HK-2 (cell line): ENCODE data around the gene KMT5B.

Experiments
- DNase-seq: peaks from one replicate; pipeline ENCODE4 v3.0.0-alpha.2; 2018; ENCODE audit not compliant: unreplicated experiment

Gene KMT5B

DNA sequence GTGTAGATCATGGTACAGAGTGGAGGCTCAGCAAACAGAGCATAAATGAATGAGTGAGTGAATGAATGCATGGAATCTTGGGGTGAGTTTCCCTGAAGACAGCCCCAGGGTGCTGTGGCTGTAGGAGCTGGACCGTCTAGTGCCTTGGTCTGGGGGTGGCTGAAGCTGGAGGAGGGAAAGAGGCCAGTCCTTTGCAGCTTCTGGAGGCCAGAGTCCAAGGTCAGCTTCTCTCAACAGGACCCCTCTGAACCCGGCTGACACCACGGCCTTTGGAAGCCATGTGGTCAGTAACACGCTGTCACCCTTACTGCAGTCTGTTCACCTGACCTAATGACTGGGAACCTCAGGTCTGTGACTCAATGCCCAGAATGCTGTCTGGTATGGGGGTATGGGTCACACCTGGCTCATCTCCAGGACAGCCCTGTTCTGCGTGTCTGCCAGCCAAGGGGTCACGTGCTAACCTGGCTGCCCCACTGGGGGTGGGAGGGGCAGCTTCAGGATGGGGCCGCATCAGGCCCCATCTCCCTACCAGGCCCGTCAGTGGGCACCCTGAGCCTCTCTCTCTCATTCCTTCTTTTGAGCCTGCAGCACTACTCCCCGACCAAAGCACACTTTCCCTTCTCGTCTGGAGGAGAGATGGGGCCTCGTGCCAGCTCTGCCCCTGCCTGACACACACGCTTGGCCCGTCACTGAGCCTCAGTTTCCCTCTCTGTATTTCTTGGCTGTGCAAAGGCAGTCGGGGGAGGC lies 67.8 kb downstream of the KMT5B start:
- DNase-seq = peak; percentile 59

DNA sequence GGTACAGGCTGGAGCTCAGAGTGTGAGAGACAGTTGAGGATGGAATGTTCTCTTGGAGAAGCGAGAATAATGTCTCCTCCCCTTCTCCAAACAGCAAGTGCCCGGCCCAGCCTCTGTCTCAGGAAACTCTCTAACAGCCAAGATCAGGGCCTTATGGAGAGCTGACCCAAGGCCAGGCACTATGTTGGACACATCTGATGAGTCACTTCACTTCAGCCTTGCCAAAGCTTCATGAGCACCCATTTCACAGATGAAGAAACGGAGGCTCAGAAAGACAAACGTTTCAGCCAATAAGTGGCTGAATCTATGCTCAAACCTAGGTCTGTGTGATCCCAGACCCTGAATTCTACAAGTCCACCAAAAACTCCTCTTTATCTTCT lies 69.8 kb downstream of the KMT5B start:
- no peak for DNase-seq

DNA sequence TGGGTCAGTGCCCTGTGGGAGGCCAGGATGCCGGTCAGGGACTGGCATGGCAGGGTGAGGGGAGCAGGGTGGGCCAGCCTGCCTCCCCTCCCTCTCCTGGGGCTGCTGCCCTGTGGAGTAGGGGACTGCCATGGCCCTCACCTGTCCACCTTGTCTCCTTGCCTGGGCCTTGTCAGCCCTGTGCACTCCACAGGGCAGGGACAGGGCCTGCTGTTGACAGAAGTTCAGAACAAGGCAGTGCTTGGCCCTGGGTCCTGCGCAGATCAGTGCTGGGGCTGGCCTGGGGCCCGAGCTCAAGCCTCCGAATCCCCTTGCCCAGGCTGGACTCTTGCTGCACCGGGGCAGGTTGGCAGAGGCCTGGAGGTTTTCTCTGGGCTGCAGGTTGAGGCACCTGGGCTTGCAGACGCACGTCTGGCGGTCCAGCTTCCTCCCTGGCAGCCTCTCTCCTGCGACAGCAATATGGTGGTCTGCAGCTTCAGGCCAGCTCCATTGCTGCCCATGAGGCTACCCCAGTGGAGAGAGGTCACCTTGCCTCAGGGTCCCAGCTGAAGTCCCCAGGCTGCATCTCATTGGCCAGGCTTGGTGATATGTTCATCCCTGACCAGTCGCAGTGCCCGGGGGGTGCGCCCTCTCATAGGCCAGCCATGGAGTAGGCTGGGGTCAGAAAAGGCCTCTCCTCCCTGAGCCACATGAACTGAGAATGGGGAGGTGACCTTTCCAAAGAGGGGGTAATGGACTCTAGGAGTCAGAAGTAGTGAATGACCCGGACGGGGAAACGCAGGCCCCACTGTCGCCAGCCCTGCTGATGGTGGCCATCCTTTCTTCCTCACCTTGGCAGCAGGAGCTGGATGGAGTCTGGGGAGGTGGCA lies 70.4 kb downstream of the KMT5B start:
- no peak for DNase-seq

DNA sequence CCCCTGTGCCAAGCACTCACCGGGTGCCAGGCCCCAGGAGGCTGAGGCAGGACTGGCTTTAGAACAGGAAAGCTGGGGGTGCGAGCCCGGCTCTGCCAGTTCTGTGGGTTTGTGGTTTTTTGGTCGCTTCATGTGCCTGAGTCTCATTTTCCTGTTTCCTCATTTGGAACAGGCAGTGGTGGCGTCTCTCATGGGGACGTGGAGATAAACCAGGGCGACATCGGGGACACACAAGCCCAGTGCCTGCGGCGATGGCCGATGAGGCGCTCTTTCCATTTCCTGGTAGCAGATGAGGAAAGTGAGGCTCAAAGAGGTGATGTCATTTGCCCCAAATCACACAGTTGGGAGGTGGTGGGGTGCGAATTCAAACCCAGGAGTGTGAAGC lies 71.1 kb downstream of the KMT5B start:
- DNase-seq = no peak

DNA sequence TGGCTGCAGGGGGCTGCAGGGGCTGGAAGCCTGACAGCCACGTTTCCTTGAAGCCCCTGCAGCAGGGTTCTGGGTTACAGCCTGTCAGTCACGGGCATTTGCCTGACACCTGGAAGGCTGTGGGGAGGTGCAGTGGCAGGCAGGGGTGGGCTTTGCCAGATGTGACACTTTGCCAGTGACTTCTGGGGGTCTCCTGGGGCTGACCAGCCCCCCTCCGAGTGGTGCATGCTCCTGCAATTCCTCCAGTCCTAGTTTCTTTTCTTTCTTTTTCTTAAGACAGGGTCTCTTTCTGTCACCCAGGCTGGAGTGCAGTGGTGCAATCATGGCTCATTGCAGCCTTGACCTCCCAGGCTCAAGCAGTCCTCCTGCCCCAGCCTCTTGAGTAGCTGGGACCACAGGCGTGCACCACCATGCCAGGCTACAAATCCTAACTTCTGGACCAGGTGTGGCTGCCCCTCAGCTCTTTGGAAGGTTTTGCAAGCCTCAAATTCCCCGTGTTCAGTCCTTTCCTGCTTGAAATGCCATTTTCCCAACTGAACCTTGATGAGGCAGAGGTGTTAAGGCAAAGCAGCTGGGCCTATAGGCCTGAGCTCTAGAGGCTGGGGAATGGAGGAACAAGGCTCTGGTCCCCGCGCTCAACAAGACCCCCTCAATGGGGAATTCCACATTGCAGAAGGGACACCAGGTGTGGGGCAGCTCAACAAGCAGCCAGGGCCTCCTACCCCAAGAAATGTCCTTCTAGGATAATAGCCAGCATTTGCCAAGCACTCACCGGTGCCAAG lies 71.7 kb downstream of the KMT5B start:
- DNase-seq = no peak

DNA sequence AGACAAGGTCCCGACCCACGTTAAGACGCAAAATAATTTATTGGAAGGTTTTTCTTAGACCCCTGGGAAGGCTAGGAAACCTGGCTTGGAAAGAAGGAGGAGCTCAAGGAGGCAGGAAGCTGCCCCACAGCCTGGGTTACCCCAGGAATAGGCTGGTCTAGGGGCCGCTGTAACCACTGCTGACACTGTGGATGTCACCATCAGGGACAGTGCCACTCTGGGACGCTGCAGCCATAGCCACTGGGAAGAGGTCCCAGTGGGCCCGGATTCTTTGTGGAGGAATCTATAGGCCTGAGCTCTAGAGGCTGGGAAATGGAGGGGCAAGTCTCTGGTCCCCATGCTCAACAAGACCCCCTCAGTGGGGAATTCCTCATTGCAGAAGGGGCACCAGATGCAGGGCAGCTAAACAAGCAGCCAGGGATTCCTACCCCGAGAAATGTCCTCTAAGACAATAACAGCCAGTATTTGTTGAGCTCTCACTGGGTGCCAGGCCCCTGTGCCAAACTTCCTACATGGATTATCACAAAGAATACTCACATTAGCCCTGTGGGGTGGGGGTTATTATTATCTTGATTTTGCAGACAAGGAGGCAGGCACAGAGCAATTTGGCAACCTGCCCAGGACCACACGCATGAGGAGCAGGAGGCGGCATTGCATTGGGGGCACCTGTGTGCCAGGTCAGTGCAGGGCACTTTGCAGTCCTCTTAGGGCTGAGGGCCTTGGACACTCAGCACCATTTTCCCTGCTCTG lies 72.4 kb downstream of the KMT5B start:
- DNase-seq = no peak

DNA sequence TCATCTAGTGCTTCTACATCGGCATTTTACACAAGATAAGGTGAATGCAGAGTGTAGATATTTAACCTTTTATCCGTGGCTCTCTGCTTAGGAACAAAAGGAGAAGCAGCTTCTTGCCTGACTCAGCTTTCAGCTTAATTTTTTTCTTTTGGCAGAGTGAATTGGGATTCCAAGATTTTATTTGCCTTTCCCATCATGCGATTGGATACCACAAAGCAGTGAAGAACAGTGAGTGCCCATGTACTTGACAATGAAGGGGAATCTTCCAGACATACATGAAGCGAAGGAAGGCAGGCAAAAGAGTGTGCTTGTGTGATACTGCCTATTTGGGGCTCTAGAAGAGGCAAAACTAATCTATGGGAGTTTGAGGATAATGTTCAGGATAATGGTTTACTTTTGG lies 74.9 kb downstream of the KMT5B start:
- no peak for DNase-seq

DNA sequence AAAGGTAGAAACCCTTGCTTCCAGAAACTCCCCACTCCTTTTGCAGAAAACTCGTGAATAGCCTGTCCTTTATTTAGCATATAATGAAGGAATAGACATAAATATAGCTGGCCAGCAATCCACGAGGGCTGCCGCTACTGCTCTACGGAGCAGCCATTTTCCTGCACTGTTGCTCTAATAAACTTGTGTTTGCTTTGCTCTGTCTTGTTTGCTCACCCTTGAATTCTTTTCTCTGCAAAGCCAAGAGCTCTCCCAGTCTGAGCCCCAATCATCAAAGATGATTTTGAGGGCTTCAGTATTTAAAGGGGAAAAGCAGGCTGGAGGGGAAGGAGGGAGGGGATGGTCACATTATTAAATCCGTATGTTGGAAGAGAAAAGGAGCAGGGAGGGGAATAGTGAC lies 75.3 kb downstream of the KMT5B start:
- DNase-seq = no peak

DNA sequence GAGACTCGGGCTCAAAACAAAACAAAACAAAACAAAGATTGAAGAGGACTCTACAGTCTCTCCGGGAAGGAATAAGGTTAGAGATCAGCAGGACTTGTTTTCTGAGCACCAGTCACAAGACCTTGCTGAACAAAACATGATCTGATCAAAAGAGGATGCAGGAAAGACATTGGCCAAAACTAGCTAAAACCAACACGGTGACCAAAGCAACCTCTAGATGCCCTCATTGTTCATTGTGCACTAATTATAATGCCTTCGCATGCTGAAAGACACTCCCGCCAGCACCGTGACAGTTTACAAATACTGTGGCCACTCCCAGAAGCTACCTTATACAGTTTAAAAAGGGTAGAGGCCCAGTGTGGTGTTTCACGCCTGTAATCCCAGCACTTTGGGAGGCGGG lies 76.2 kb downstream of the KMT5B start:
- no peak for DNase-seq

DNA sequence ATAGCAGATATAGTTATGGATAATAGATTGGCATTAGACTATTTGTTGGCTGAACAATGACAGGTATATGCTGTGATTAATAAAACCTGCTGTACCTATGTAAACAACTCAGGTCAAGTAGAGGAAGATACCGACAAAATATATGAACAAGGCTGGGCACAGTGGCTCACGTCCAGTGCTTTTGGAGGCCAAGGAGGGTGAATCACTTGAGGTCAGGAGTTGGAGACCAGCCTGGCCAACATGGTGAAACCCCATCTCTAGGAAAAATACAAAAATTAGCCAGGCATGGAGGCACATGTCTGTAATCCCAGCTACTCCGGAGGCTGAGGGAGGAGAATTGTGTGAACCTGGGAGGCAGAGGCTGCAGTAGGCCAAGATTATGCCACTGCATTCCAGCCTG lies 77.9 kb downstream of the KMT5B start:
- DNase-seq = no peak

DNA sequence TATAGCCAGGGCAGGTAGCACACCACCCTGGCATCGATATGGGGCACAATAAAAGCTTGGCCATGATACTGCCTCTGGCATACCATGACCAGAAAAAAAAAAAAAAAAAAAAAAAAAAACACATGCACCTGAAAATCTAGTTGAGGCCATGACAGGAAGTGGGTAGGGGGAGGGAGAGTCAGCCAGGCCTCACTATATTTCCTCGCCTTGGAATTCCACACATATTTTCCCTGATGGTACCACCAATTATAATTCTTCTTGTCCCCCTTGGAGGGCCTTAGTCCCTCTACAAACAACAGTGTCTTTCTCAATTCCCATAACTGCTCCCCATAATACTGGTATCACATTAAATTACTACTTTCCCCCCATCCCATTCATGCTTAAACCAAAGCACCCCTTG lies 79.3 kb downstream of the KMT5B start:
- no peak for DNase-seq

DNA sequence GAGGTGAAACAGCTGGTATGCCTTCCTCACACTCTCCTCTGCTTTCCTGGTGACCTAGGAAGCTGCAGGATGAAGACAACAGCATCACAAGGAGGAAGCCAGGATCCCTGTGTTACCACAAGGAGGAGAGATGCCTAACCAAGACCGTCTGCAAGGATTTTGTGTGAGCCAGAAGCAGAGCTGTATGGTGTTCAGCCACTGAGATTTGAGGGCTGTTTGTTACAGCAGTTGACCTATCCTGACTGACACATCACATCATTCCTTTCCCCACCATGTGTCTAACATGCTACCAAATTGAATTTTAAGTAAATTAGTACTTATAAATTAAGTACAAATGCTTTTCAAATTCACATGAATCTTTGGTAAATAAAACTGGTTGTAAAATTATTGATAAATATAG lies 83.0 kb downstream of the KMT5B start:
- DNase-seq = no peak

DNA sequence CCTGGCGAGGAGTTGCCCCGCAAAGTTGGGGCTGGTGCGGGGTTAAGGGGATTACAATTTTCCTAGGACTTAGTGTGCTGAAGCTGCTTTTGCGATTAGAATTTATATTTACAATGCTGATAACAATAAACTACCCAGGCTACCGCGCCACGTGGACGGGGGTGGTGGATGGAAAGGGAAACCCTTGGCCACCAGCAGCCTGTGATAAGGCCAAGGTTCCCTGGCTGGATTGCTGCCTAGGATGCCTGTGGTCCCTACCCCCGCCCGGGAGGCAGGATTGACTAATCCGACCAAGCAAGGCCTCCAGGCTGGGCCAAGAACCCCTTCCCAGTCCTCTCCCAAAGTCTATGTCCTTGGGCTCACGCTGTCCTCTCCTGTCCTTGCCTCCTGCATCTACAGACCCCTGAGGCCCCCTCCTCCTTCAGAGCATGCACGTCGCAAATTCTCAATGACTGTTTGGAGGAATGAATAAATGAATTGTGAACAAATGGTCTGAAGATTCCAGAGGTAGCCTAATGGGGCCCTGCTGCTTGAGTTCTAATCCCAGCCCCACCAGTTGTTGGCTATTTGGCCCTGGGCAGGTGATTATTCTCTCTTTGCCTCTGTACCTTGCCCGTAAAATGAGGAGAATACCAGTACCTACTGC lies 84.3 kb downstream of the KMT5B start:
- no peak for DNase-seq

DNA sequence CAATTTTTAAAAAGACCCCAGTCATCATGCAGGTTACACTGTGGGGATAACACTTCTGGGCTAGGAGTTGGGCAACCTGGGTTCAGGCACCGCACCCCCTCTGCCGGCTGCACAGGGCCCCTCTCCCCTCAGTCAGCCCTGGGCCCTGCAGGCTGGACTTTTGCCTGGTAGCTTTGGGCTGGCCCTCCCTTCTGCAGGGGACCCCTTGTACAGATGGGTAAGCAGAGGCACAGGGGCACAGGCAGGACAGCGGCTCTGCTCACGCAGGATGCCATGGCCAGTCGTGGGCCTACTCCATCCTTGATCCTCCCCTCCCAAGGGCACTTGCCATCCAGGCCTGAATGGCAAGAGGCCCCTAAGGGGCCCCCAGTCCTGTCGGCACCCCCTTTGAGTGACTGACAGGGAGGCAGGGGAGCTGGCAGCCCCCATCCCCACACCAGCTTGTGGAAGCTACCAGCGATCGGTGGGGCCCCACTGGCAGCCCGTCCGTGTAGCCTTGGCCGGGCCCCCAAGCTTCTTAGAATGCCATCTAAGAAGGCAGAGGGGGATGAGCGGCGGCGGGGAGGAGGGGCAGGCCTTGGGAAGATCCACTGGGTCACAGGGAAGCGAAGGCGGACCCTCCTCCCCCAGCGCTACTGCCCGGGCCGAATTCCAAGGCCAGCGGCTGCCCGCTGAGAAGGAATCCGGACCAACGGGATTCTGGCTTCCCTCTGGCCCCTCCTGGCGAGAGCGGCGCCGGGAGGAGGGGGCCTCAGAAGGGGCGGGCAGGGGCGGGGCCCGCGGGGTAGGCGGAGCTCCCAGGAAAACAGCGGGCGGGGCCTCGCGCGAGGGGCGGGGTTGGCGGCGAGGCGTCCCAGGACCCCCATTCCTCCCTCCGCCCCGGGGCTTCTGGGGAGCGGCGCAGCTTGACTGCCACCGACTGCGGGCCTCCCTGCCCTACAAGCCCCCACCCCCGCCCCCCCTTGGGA lies 85.1 kb downstream of the KMT5B start:
- no peak for DNase-seq

DNA sequence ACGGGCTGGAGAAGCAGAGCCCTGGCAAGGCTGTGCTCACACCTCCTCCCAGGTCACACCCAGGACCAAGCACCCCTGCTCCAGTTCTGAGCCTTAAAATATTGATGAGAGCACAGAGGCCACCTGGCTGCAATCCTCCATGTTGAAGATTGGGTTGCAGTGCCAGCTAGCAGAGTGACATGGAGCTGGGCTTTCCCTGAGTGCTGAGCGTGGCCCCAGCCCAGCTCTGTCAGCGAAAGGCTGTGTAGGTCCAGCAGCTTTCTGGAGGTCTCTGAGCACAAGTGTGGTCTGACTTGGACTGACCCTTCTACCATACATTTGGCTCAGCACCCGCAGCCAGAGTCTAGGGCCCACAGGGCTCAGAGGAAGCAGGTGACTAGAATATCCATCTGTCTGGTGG lies 87.9 kb downstream of the KMT5B start:
- no peak for DNase-seq

DNA sequence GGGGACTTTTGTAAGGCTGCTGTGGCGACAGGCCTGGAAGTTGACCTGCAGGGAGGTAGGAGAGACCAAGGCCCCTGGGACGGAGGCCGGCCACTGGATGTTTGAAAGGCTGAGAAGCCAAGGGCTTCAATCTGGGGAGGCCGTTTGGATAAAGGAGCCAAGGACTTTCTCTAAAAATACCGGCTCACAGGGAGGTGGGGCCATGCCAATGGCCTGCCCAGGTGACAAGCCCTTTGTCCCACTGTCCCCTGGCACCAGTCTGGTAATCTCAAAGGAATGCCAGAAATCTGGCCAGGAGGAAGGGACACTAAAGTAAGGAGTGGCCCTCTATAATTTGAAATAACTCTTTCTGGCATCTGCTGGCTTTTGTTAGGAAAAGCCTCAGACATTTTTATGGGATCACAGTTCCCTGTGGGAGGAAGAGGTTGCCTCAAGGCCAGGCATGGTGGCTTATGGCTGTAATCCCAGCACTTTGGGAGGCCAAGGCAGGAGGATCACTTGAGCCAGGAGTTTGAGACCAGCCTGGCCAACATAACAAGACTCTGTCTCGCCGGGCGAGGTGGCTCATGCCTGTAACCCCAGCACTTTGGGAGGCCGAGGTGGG lies 90.1 kb downstream of the KMT5B start:
- no peak for DNase-seq

DNA sequence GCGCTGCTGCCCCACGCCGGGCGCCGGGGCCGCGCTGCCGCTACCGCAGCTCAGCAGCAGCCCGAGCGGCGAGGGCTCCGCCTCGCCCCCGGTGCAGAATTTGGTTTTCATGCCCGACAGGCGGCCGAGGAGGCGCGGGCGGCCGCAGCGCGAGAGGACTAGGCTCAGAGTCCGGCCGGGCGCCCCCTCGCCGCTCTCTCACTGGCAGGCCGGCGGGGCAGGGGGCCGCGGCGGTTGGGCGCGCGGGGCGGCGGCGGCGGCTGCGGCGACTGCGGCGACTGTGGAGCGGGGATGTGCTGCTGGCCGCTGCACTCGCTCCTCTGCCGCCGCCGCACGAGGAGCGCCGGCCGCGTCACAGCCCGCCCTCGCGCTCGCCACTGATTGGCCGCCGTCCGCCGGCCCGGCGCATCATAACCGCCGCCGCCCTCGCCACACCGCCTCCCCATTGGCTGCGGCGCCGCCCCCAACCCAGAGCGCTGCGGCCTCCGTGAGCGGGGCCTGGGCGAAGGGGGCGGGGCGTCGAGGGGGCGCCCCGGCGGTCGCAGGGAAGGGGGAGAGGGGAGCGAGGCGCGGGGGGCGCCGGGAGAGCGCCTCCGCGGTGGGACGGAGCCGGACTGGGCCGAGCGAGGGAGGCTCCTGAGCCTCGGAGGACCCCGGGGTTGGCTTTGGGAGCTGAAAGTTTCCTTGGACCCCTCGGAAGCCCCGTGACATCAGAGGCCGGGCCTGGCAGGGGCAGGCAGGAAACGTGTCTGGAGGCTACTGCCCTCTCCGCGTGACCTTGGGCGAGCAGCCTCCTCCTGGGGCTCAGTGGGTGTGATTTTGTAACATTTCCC lies 91.8 kb downstream of the KMT5B start, which contains the start of gene CHKA:
Gene CHKA, minus strand, starts transcription at position 322 of the 833 bp plus-strand sequence. Its CDS starts 211 bp downstream, at position 111.
- peak; percentile 83 for DNase-seq

DNA sequence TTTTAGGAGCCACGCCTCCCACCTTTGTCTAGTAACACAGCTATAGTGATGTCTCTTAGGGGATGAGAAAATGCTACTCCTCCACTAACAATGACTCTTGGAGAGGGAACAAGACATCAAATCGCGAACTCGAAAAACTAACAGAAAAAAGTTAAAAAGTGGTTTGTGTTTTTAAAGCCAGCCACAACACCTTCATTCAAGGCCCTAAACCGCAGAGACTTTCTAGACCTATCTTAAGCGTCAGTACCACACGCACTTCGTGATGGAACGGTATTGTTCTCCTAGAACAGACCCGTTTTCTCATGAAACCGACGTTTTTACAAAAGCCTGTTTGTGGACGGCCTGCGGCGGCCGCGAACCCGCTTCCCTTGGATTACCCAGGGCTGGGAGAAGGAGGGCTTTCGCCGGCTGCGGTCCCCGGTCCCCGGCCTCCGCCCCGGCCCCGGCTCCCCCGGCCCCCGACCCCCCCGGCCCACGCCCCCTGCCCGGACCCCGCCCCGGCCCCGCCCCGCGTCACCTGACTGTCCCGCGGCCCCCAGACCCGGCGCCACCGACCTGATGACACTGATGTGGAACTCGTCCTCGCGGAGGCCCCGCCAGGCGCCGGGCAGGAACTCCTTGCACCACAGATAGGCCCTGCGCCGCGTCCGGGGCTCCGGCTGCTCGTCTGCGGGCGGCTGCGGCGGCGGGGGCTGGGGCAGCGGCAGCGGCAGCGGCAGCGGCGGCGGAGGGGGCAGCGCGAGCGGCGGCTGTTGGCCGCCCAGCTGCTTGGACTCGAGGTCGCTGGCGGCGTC lies 92.6 kb downstream of the KMT5B start:
- DNase-seq = peak; percentile 36
